AG08396 (cell line): ENCODE results near the gene PCDHGA5.
A peak's percentile ranks its signal among the peaks of the same experiment; 100 is the strongest.
"Not testable (repeated sequence)": the region's sequence is repeated elsewhere in the genome, so short reads cannot be mapped to it uniquely, and the experiment has no call there.

Experiments
- DNase-seq: peaks from one replicate; pipeline ENCODE4 v3.0.0; 2012; ENCODE audit warnings: low spot score, mixed read lengths

Gene PCDHGA5

GRCh38 chr5:141363952-141364660, at the start of gene PCDHGA5:
Gene PCDHGA5, plus strand, starts transcription at chr5:141364162. Its CDS starts 169 bp downstream, at chr5:141364331.
- DNase-seq = peak; percentile 44

- DNase-seq = not testable (repeated sequence)
Observed at GRCh38 chr5:141316963-141317362, 47.0 kb upstream of the PCDHGA5 start.

GRCh38 chr5:141319202-141319601, 44.8 kb upstream of the PCDHGA5 start:
- no peak for DNase-seq

GRCh38 chr5:141319699-141320098, 44.3 kb upstream of the PCDHGA5 start:
- no peak for DNase-seq

- peak; percentile 97 for DNase-seq
Observed at GRCh38 chr5:141320225-141321169, 43.5 kb upstream of the PCDHGA5 start, which contains the start of gene TAF7. Gene TAF7, minus strand, starts transcription at chr5:141320784. Its CDS starts 740 bp downstream, at chr5:141320044.

- no peak for DNase-seq
Observed at GRCh38 chr5:141322261-141322660, 41.7 kb upstream of the PCDHGA5 start.

- DNase-seq = peak; percentile 83
Observed at GRCh38 chr5:141326088-141326854, 37.7 kb upstream of the PCDHGA5 start.

- DNase-seq = no peak
Observed at GRCh38 chr5:141328231-141328630, 35.7 kb upstream of the PCDHGA5 start.

GRCh38 chr5:141330299-141331080, 33.5 kb upstream of the PCDHGA5 start, which contains the start of gene PCDHGA1:
Gene PCDHGA1, plus strand, starts transcription at chr5:141330514.
- peak; percentile 67 for DNase-seq

GRCh38 chr5:141332571-141332970, 31.4 kb upstream of the PCDHGA5 start:
- DNase-seq = not testable (repeated sequence)

- peak; percentile 74 for DNase-seq
Observed at GRCh38 chr5:141338538-141339306, 25.2 kb upstream of the PCDHGA5 start, which contains the start of gene PCDHGA2. Gene PCDHGA2, plus strand, starts transcription at chr5:141338760.

GRCh38 chr5:141340781-141341354, 23.1 kb upstream of the PCDHGA5 start:
- not testable (repeated sequence) for DNase-seq

GRCh38 chr5:141342773-141343172, 21.2 kb upstream of the PCDHGA5 start:
- DNase-seq = no peak

GRCh38 chr5:141343242-141343952, 20.6 kb upstream of the PCDHGA5 start, which contains the start of gene PCDHGA3:
Gene PCDHGA3, plus strand, starts transcription at chr5:141343829. Its CDS starts 205 bp downstream, at chr5:141344034.
- DNase-seq = peak; percentile 67

GRCh38 chr5:141343953-141344463, 20.0 kb upstream of the PCDHGA5 start:
- DNase-seq = no peak

GRCh38 chr5:141345327-141345726, 18.6 kb upstream of the PCDHGA5 start:
- no peak for DNase-seq

GRCh38 chr5:141346017-141346416, 17.9 kb upstream of the PCDHGA5 start:
- not testable (repeated sequence) for DNase-seq

- peak; percentile 84 for DNase-seq
Observed at GRCh38 chr5:141349917-141350619, 13.9 kb upstream of the PCDHGA5 start, which contains the start of gene PCDHGB1. Gene PCDHGB1, plus strand, starts transcription at chr5:141350099. Its CDS starts 162 bp downstream, at chr5:141350261.
